Measurements from ENCODE around the gene ROBO1. TPM values are rescaled to one million over a fixed set of nuclear protein-coding genes. Genes with fewer than 3 reads are reported as not detected.
A peak's percentile ranks its signal among the peaks of the same experiment; 100 is the strongest.

Gene ROBO1
- total RNA-seq, 1 donor from 2014 or later: 78.0 TPM

DNA sequence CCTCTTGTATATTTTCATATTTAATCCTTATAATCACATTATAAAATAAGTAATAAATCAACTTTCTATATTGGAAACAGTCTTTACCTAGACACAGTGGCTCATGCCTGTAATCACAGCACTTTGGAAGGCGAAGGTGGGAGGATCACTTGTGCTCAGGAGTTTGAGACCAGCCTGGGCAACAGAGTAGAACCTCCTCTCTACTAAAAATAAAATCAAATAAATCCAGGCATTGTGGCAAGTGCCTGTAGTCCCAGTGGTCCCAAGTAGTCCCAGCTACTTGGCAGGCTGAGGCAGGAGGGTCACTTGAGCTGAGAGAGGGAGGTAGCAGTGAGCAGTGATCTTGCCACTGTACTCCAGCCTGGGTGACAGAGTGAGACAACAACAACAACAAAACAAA lies 975.1 kb downstream of the ROBO1 start:
- no peak for TF ChIP-seq CTCF (IDR thresholded peaks at IDR 0.05; ENCODE audit: unreplicated experiment)
- no peaks in the 10 kb centered on the region for H3K36me3 Mint-ChIP-seq (ENCODE audit: insufficient read depth)
- no peaks in the 10 kb centered on the region for H3K27me3 Mint-ChIP-seq
- peaks cover 3% of the 10 kb centered on the region for H3K4me1 Mint-ChIP-seq (ENCODE audit: low read depth)
- no peak for DNase-seq (ENCODE audit: low spot score, unreplicated experiment)
- H3K9me3 Mint-ChIP-seq (ENCODE audit: low read depth): no peaks in the 10 kb centered on the region
- H3K4me3 Mint-ChIP-seq (ENCODE audit: low read depth): no peak overlapping the region
- no peak overlapping the region for H3K27ac Mint-ChIP-seq

GRCh38 chr3:78792212-78792611 lies 975.6 kb downstream of the ROBO1 start:
- Mint-ChIP-seq H3K27ac (no peak overlapping the region), H3K36me3 (ENCODE audit: insufficient read depth) (no peaks in the 10 kb centered on the region), H3K4me1 (ENCODE audit: low read depth) (peaks cover 3% of the 10 kb centered on the region), H3K4me3 (ENCODE audit: low read depth) (no peak overlapping the region), H3K27me3 (no peaks in the 10 kb centered on the region), H3K9me3 (ENCODE audit: low read depth) (no peaks in the 10 kb centered on the region)
- no peak for DNase-seq (ENCODE audit: low spot score, unreplicated experiment)
- TF ChIP-seq CTCF (IDR thresholded peaks at IDR 0.05; ENCODE audit: unreplicated experiment): no peak

DNA sequence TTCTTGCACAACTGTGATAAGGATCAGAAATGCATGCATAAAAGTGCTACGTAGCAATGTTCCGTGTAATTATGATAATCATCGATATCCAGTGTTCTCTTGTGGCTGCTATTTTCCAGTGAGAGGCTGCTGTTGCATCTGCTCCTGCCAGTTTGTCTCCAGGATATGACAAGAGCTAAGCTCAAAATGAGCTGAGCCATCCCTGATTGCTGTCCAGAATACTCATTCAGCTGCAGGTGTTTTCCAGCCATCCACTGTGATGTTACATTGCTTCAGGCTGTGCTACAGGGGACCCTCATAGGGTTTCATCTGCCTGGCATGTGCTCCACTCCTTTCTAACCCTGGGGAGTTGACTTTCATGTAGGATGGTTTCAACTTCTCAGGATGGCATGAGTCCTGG lies 976.0 kb downstream of the ROBO1 start:
- no peaks in the 10 kb centered on the region for H3K27me3 Mint-ChIP-seq
- no peak overlapping the region for H3K4me3 Mint-ChIP-seq (ENCODE audit: low read depth)
- peak overlapping the region; percentile 27 for H3K27ac Mint-ChIP-seq
- no peaks in the 10 kb centered on the region for H3K9me3 Mint-ChIP-seq (ENCODE audit: low read depth)
- peaks cover 3% of the 10 kb centered on the region for H3K4me1 Mint-ChIP-seq (ENCODE audit: low read depth)
- TF ChIP-seq CTCF (IDR thresholded peaks at IDR 0.05; ENCODE audit: unreplicated experiment): no peak
- DNase-seq (ENCODE audit: low spot score, unreplicated experiment): no peak
- no peaks in the 10 kb centered on the region for H3K36me3 Mint-ChIP-seq (ENCODE audit: insufficient read depth)

DNA sequence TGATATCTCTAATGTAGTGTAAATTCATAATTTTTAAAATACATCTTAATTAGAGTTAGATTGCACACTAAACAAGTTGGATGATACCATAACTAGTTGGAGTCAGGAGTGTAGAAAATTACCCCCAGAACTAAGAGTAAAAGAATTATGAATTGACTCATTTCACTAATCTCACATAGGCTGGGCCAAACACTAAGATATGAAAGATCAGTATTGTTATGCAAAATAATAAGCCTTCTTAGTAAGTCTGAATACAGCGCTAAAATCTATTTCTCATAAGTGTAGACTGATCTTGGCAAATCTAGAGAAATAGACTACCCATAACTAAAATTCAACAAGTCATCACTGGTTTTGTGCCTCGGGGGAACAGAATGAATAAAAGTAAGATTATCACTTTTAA lies 979.0 kb downstream of the ROBO1 start:
- Mint-ChIP-seq H3K4me3 (ENCODE audit: low read depth) (no peak overlapping the region), H3K27me3 (no peaks in the 10 kb centered on the region), H3K4me1 (ENCODE audit: low read depth) (peaks cover 1% of the 10 kb centered on the region), H3K9me3 (ENCODE audit: low read depth) (no peaks in the 10 kb centered on the region), H3K36me3 (ENCODE audit: insufficient read depth) (no peaks in the 10 kb centered on the region), H3K27ac (no peak overlapping the region)
- no peak for TF ChIP-seq CTCF (IDR thresholded peaks at IDR 0.05; ENCODE audit: unreplicated experiment)
- DNase-seq (ENCODE audit: low spot score, unreplicated experiment): no peak

DNA sequence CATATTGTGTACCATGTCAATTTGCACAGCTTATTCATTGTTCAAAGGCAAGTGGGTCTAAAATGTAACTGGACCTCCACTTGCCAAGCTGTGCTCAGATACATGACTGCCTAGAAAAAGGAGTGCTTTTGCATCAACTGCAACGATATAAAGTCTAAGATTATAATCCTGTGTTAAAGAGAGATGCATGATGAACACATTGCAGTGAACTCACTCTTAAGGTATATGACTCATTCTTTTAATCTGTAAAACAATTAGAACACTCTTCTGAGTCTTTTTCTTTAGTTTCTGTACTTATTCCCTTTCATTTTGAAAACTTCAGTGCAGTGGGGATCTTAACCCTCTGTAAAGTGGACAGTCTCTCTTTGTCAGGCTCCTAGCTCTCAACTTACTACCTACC lies 982.8 kb downstream of the ROBO1 start:
- Mint-ChIP-seq H3K36me3 (ENCODE audit: insufficient read depth) (peaks cover 1% of the 10 kb centered on the region), H3K27ac (peak overlapping the region; percentile 46)
- no peak for TF ChIP-seq CTCF (IDR thresholded peaks at IDR 0.05; ENCODE audit: unreplicated experiment)

More for the DNA sequence above, 982.8 kb downstream of the ROBO1 start:
- H3K4me1 Mint-ChIP-seq (ENCODE audit: low read depth): no peaks in the 10 kb centered on the region
- DNase-seq (ENCODE audit: low spot score, unreplicated experiment): no peak
- H3K9me3 Mint-ChIP-seq (ENCODE audit: low read depth): peaks cover 5% of the 10 kb centered on the region
- no peaks in the 10 kb centered on the region for H3K27me3 Mint-ChIP-seq
- no peak overlapping the region for H3K4me3 Mint-ChIP-seq (ENCODE audit: low read depth)
